Measurements from ENCODE around the gene TSHZ1.

- TF ChIP-seq CTCF (IDR thresholded peaks at IDR 0.05; ENCODE audit: poor library complexity, severe bottlenecking) (no peak), EP300 (conservative IDR thresholded peaks at IDR 0.05; ENCODE audit: poor library complexity, severe bottlenecking) (no peak), EZH2 (IDR thresholded peaks at IDR 0.05; ENCODE audit: borderline replicate concordance, insufficient read depth, low read length, poor library complexity, severe bottlenecking) (no peak), TAF1 (IDR thresholded peaks at IDR 0.05; ENCODE audit: low read depth) (no peak), POLR2AphosphoS5 (IDR thresholded peaks at IDR 0.05) (no peak), MXI1 (conservative IDR thresholded peaks at IDR 0.05; ENCODE audit: poor library complexity, severe bottlenecking) (no peak)
- TF ChIP-seq, protein P1, sequence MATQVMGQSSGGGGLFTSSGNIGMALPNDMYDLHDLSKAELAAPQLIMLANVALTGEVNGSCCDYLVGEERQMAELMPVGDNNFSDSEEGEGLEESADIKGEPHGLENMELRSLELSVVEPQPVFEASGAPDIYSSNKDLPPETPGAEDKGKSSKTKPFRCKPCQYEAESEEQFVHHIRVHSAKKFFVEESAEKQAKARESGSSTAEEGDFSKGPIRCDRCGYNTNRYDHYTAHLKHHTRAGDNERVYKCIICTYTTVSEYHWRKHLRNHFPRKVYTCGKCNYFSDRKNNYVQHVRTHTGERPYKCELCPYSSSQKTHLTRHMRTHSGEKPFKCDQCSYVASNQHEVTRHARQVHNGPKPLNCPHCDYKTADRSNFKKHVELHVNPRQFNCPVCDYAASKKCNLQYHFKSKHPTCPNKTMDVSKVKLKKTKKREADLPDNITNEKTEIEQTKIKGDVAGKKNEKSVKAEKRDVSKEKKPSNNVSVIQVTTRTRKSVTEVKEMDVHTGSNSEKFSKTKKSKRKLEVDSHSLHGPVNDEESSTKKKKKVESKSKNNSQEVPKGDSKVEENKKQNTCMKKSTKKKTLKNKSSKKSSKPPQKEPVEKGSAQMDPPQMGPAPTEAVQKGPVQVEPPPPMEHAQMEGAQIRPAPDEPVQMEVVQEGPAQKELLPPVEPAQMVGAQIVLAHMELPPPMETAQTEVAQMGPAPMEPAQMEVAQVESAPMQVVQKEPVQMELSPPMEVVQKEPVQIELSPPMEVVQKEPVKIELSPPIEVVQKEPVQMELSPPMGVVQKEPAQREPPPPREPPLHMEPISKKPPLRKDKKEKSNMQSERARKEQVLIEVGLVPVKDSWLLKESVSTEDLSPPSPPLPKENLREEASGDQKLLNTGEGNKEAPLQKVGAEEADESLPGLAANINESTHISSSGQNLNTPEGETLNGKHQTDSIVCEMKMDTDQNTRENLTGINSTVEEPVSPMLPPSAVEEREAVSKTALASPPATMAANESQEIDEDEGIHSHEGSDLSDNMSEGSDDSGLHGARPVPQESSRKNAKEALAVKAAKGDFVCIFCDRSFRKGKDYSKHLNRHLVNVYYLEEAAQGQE (IDR thresholded peaks at IDR 0.05; ENCODE audit: borderline replicate concordance) = no peak
Observed at GRCh38 chr18:75230163-75231052, 19.8 kb downstream of the TSHZ1 start.

Data from neural cell (in vitro differentiated cells).